H1 (cell line): ENCODE data around the gene CAMK2D. TPM values are rescaled to one million over a fixed set of nuclear protein-coding genes. Genes with fewer than 3 reads are reported as not detected.

Experiments
- CTCF ChIA-PET: fragments of 300-600 bp; sonication (Branson Sonifier 250); formaldehyde crosslinking; loops from one replicate; lab custom pipeline; 2021; ENCODE audit not compliant: partially characterized antibody; lab: Charles Lee
- POLR2A ChIA-PET: fragments of 300-600 bp; sonication (Branson Sonifier 250); formaldehyde crosslinking; loops from one replicate; lab custom pipeline; 2021; ENCODE audit warnings: inconsistent platforms; ENCODE audit not compliant: partially characterized antibody; lab: Charles Lee
- DNase-seq, 2 experiments: peaks; one replicate each; pipeline versions ENCODE4 v3.0.0 to v3.0.0-alpha.2; 2010 to 2022; ENCODE audit warnings: low spot score in 2 of 2, low read depth in 1 of 2, mixed read lengths in 1 of 2
- FAIRE-seq: peaks from 2 replicates; lab custom pipeline; 2011; peaks lifted over from hg19 to GRCh38; lab: Jason Lieb, UNC
- H2AFZ ChIP-seq: 2 replicates; pipeline ENCODE4 v1.8.1; 2012; ENCODE audit warnings: low read length, inconsistent platforms
- H2AK5ac ChIP-seq: 2 replicates; pipeline ENCODE4 v1.6.1; 2013; ENCODE audit warnings: low read depth, low read length
- H2BK120ac ChIP-seq: replicated peaks from 2 replicates; pipeline ENCODE3; 2013; ENCODE audit warnings: low read depth, low read length, inconsistent platforms
- H2BK12ac ChIP-seq: 2 replicates; pipeline ENCODE4 v1.6.1; 2013; ENCODE audit warnings: low read depth, low read length
- H2BK15ac ChIP-seq: 2 replicates; pipeline ENCODE4 v1.6.1; 2013; ENCODE audit warnings: low read length
- H2BK20ac ChIP-seq: 2 replicates; pipeline ENCODE4 v1.6.1; 2013; ENCODE audit warnings: low read length
- H2BK5ac ChIP-seq: 2 replicates; pipeline ENCODE4 v1.6.1; 2013; ENCODE audit warnings: low read depth, low read length
- H3K14ac ChIP-seq: 2 replicates; pipeline ENCODE4 v1.6.1; 2013; ENCODE audit warnings: inconsistent platforms; ENCODE audit not compliant: insufficient read length
- H3K18ac ChIP-seq: 2 replicates; pipeline ENCODE4 v1.6.1; 2013; ENCODE audit warnings: low read length; ENCODE audit errors: extremely low read depth
- H3K23ac ChIP-seq: 2 replicates; pipeline ENCODE4 v1.6.1; 2013; ENCODE audit warnings: inconsistent platforms; ENCODE audit not compliant: insufficient read length
- H3K23me2 ChIP-seq: 2 replicates; pipeline ENCODE4 v1.6.1; 2013; ENCODE audit warnings: low read depth, low read length
- H3K27ac ChIP-seq: 2 replicates; pipeline ENCODE4 v1.6.1; 2011; ENCODE audit warnings: low read depth, low read length, inconsistent platforms
- H3K27me3 ChIP-seq, 4 experiments: replicated peaks in 1 of 4; 1 replicate in 1 of 4; 2 replicates in 3 of 4; pipeline versions ENCODE4 v1.6.1 to v1.8.1; 2011 to 2013; ENCODE audit warnings: low read length in 3 of 4, mild to moderate bottlenecking in 3 of 4, inconsistent platforms in 2 of 4, mixed read lengths in 2 of 4, moderate library complexity in 1 of 4; ENCODE audit not compliant: control insufficient read depth in 3 of 4, insufficient read depth in 3 of 4; ENCODE audit errors: extremely low read depth in 1 of 4
- H3K36me3 ChIP-seq, 4 experiments: 2 replicates each; pipeline versions ENCODE4 v1.6.1 to v1.8.1; 2011 to 2013; ENCODE audit warnings: mild to moderate bottlenecking in 4 of 4, low read length in 3 of 4, moderate library complexity in 2 of 4, control low read depth in 1 of 4, inconsistent platforms in 1 of 4; ENCODE audit not compliant: insufficient read depth in 4 of 4, control insufficient read depth in 2 of 4
- H3K4ac ChIP-seq: replicated peaks from 2 replicates; pipeline ENCODE3; 2013; ENCODE audit warnings: low read length, low read depth, mixed read lengths, inconsistent platforms; ENCODE audit not compliant: insufficient read length
- H3K4me1 ChIP-seq, 4 experiments: replicated peaks in 1 of 4; 1 replicate in 1 of 4; 2 replicates in 3 of 4; pipeline versions ENCODE4 v1.6.1 to v1.8.1; 2011 to 2013; ENCODE audit warnings: low read length in 3 of 4, inconsistent platforms in 2 of 4, mixed read lengths in 1 of 4; ENCODE audit not compliant: insufficient read depth in 4 of 4, control insufficient read depth in 3 of 4
- H3K4me2 ChIP-seq, 2 experiments: 2 replicates each; pipeline versions ENCODE4 v1.6.1 to v1.8.1; 2011 to 2013; ENCODE audit warnings: low read depth in 2 of 2, low read length in 2 of 2, control low read depth in 1 of 2, inconsistent platforms in 1 of 2, mild to moderate bottlenecking in 1 of 2; ENCODE audit not compliant: insufficient read depth in 1 of 2
- H3K4me3 ChIP-seq, 4 experiments: fragments of 200-600, 300-600 bp in 1 of 4; sonication (generic), shearing (Covaris generic), sonication (Bioruptor Twin) in 1 of 4; 2 replicates each; pipeline versions ENCODE4 v1.5.1 to v1.8.1; 2011 to 2016; ENCODE audit warnings: low read length in 4 of 4, low read depth in 3 of 4, control low read depth in 2 of 4, inconsistent platforms in 2 of 4, mild to moderate bottlenecking in 2 of 4, mixed read lengths in 1 of 4, moderate library complexity in 1 of 4; ENCODE audit not compliant: insufficient read depth in 2 of 4; ENCODE audit errors: extremely low read depth in 1 of 4
- H3K56ac ChIP-seq: replicated peaks from 2 replicates; pipeline ENCODE3; 2013; ENCODE audit warnings: low read depth, mild to moderate bottlenecking, mixed read lengths, low read length, inconsistent platforms; ENCODE audit not compliant: insufficient read length
- H3K79me1 ChIP-seq: 2 replicates; pipeline ENCODE4 v1.6.1; 2013; ENCODE audit warnings: low read depth, low read length, control low read depth
- H3K79me2 ChIP-seq, 2 experiments: 2 replicates each; pipeline versions ENCODE4 v1.6.1 to v1.8.1; 2012 to 2013; ENCODE audit warnings: low read length in 2 of 2, mild to moderate bottlenecking in 2 of 2, inconsistent platforms in 1 of 2; ENCODE audit not compliant: insufficient read depth in 2 of 2, control insufficient read depth in 1 of 2
- H3K9ac ChIP-seq, 4 experiments: replicated peaks in 1 of 4; 1 replicate in 1 of 4; 2 replicates in 3 of 4; pipeline versions ENCODE4 v1.6.1 to v1.8.1; 2011 to 2013; ENCODE audit warnings: low read depth in 3 of 4, low read length in 3 of 4, control low read depth in 2 of 4, mild to moderate bottlenecking in 2 of 4, moderate library complexity in 2 of 4, inconsistent platforms in 1 of 4; ENCODE audit errors: extremely low read depth in 1 of 4
- H3K9me3 ChIP-seq, 2 experiments: 2 replicates each; pipeline versions ENCODE4 v1.6.1 to v1.8.1; 2012 to 2013; ENCODE audit warnings: mild to moderate bottlenecking in 2 of 2, moderate library complexity in 2 of 2, control low read depth in 1 of 2, inconsistent platforms in 1 of 2, low read depth in 1 of 2, low read length in 1 of 2, mixed read lengths in 1 of 2; ENCODE audit not compliant: insufficient read depth in 2 of 2
- H4K20me1 ChIP-seq, 2 experiments: replicated peaks in 1 of 2; 2 replicates each; pipeline versions ENCODE3 to v1.8.1; 2011 to 2013; ENCODE audit warnings: inconsistent platforms in 2 of 2, low read length in 2 of 2, mild to moderate bottlenecking in 1 of 2; ENCODE audit not compliant: insufficient read depth in 2 of 2, control insufficient read depth in 1 of 2
- H4K5ac ChIP-seq: 2 replicates; pipeline ENCODE4 v1.6.1; 2013; ENCODE audit warnings: low read length, low read depth, mixed read lengths, inconsistent platforms; ENCODE audit not compliant: insufficient read length
- H4K8ac ChIP-seq: 2 replicates; pipeline ENCODE4 v1.8.0; 2013; ENCODE audit warnings: mild to moderate bottlenecking, moderate library complexity, low read length, inconsistent platforms; ENCODE audit not compliant: insufficient read depth; ENCODE audit errors: extremely low read depth
- H4K91ac ChIP-seq: replicated peaks from 2 replicates; pipeline ENCODE3; 2013; ENCODE audit warnings: low read length, mixed read lengths, inconsistent platforms; ENCODE audit not compliant: insufficient read length
- ATF3 ChIP-seq: IDR thresholded peaks from 2 replicates; pipeline ENCODE4 v1.6.1; 2011; ENCODE audit warnings: low read depth, mild to moderate bottlenecking, low read length; ENCODE audit not compliant: insufficient read depth
- BACH1 ChIP-seq: IDR thresholded peaks from 2 replicates; pipeline ENCODE4 v1.6.1; 2012; ENCODE audit warnings: low read length, improper control_type of control experiment
- CTBP2 ChIP-seq: IDR thresholded peaks from 2 replicates; pipeline ENCODE4 v1.7.0; 2011; ENCODE audit warnings: borderline replicate concordance, mild to moderate bottlenecking, moderate library complexity, mixed read lengths, low read length; ENCODE audit not compliant: insufficient read depth, insufficient read length
- GTF2F1 ChIP-seq: IDR thresholded peaks from 2 replicates; pipeline ENCODE4 v1.6.1; 2012; ENCODE audit warnings: low read depth, low read length, improper control_type of control experiment, borderline replicate concordance
- HDAC2 ChIP-seq, 2 experiments: fragments of 300-600 bp in 1 of 2; sonication (generic) in 1 of 2; IDR thresholded peaks; 2 replicates each; pipeline ENCODE4 v1.6.1; 2011 to 2012; ENCODE audit warnings: low read depth in 2 of 2, low read length in 2 of 2, mild to moderate bottlenecking in 2 of 2, moderate library complexity in 2 of 2, borderline replicate concordance in 1 of 2, inconsistent platforms in 1 of 2
- HDAC6 ChIP-seq: IDR thresholded peaks from one replicate; pipeline ENCODE4 v1.7.1; 2012; ENCODE audit warnings: low read depth, mild to moderate bottlenecking, inconsistent platforms, low read length, moderate library complexity
- JUN ChIP-seq: IDR thresholded peaks from 2 replicates; pipeline ENCODE4 v1.6.1; 2011; ENCODE audit warnings: low read depth, mild to moderate bottlenecking, improper control_type of control experiment, low read length
- KDM1A ChIP-seq: fragments of 200-600, 300-600 bp; sonication (generic); IDR thresholded peaks from 2 replicates; pipeline ENCODE4 v1.7.1; 2016; ENCODE audit warnings: mild to moderate bottlenecking, low read length, borderline replicate concordance
- POLR2A ChIP-seq, 2 experiments: IDR thresholded peaks; 1 replicate in 1 of 2; 2 replicates in 1 of 2; pipeline ENCODE4 v1.6.1; 2011; ENCODE audit warnings: low read depth in 2 of 2, low read length in 2 of 2, mild to moderate bottlenecking in 2 of 2; ENCODE audit errors: control extremely low read depth in 1 of 2
- POLR2AphosphoS5 ChIP-seq: IDR thresholded peaks from 2 replicates; pipeline ENCODE4 v1.6.1; 2011; ENCODE audit warnings: low read depth, low read length
- RFX5 ChIP-seq: IDR thresholded peaks from 2 replicates; pipeline ENCODE4 v1.6.1; 2011; ENCODE audit warnings: low read depth, low read length, improper control_type of control experiment, borderline replicate concordance
- SIX5 ChIP-seq: IDR thresholded peaks from 2 replicates; pipeline ENCODE4 v1.6.1; 2011; ENCODE audit warnings: mild to moderate bottlenecking, low read depth, low read length
- SUZ12 ChIP-seq: fragments of 200-600 bp; sonication (generic); IDR thresholded peaks from 2 replicates; pipeline ENCODE4 v1.6.1; 2012; ENCODE audit warnings: mild to moderate bottlenecking, inconsistent platforms, low read length, moderate library complexity, mixed read lengths
- WGBS, 2 experiments: shearing (Covaris generic) in 1 of 2; methylation state at CpG; one replicate each; pipeline versions ENCODE4 v1.1.6 to v1.1.7; 2013 to 2015; ENCODE audit warnings: low lambda C conversion rate in 2 of 2, mixed read lengths in 2 of 2, inconsistent platforms in 1 of 2, low coverage in 1 of 2, missing lambda C conversion rate in 1 of 2; ENCODE audit not compliant: insufficient replicate concordance in 2 of 2, insufficient coverage in 1 of 2, insufficient read length in 1 of 2; ENCODE audit errors: extremely low coverage in 1 of 2, missing lambda C conversion rate in 1 of 2; 5-methylcytosine and 5-hydroxymethylcytosine counted together
- polyA plus RNA-seq, 7 experiments: library from polyadenylated mRNA; depleted of rRNA in 3 of 7; stranded (reverse) in 5 of 7; unstranded in 2 of 7; fragments of >200 nt in 5 of 7; fragments of 200-250 nt in 2 of 7; gene quantifications; 1 replicate in 5 of 7; 2 replicates in 1 of 7; 4 replicates in 1 of 7; pipeline versions ENCODE4 v1.2.1 to v1.2.3, GENCODE V29; 2011 to 2013; ENCODE audit warnings: missing spikeins in 2 of 7, mixed read lengths in 2 of 7
- total RNA-seq: library from RNA; stranded (reverse); fragmentation: NEBNext Ultra II Directional; extraction: Animal tissue kit (Norgen Biotek cat#: 25700); gene quantifications from 2 replicates; pipeline ENCODE4 v1.2.1, GENCODE V29; 2021

CAMK2D gene
- total and polyA plus RNA-seq, 2 of the 8 experiments (the other 6 are each of a cell fraction or from before 2014, with no cell fraction given) = 3.2 to 7.0 TPM

- Histone ChIP-seq H4K91ac (no peak overlapping the region), H3K27ac (no peak overlapping the region), H2BK12ac (no peak overlapping the region), H3K36me3 (no peaks in the 10 kb centered on the region), H3K4me2 (no peak overlapping the region), H2BK5ac (no peak overlapping the region), H2AFZ (no peak overlapping the region), H3K4me1 (no peaks in the 10 kb centered on the region), H4K20me1 (no peaks in the 10 kb centered on the region), H2BK120ac (no peak overlapping the region), H3K27me3 (no peaks in the 10 kb centered on the region), H3K23me2 (no peaks in the 10 kb centered on the region; the same call in 1 of the 2 replicates), H3K79me2 (no peaks in the 10 kb centered on the region), H2BK20ac (no peak overlapping the region), H4K5ac (no peak overlapping the region), H3K9me3 (no peaks in the 10 kb centered on the region), H3K4ac (no peak overlapping the region), H3K4me3 (no peak overlapping the region), H4K8ac (no peak overlapping the region), H3K14ac (no peak overlapping the region), H3K56ac (no peak overlapping the region), H3K18ac (no peak overlapping the region), H2AK5ac (no peak overlapping the region), H3K79me1 (no peaks in the 10 kb centered on the region), H3K9ac (no peak overlapping the region), H3K23ac (no peak overlapping the region), H2BK15ac (no peak overlapping the region)
- WGBS, 2 experiments = 92% methylated on average over 2 of the region's 2 CpGs; no CpG with 5 or more reads in 1 of the 2 experiments
- DNase-seq = no peak
- POLR2A ChIA-PET = no interaction called here
- FAIRE-seq = no peak
- TF ChIP-seq CTBP2 = no peak
- TF ChIP-seq SIX5 = no peak
- no peak for TF ChIP-seq POLR2A (IDR thresholded peaks at IDR 0.05; ENCODE audit: control extremely low read depth in 1 of 2, low read depth in 2 of 2, low read length in 2 of 2)
- no peak for TF ChIP-seq BACH1
- TF ChIP-seq SUZ12 = no peak
- no peak for TF ChIP-seq KDM1A
- TF ChIP-seq HDAC6 = no peak
- no peak for TF ChIP-seq HDAC2 (IDR thresholded peaks at IDR 0.05; ENCODE audit: borderline replicate concordance in 1 of 2, low read depth in 2 of 2, low read length in 2 of 2)
- TF ChIP-seq RFX5 = no peak
- no peak for TF ChIP-seq ATF3
- no peak for TF ChIP-seq JUN
- no peak for TF ChIP-seq POLR2AphosphoS5
- no peak for TF ChIP-seq GTF2F1
- CTCF ChIA-PET = no interaction called here
These were observed 167.3 kb downstream of the CAMK2D start for GRCh38 chr4:113594231-113594556.
